Gastrocnemius medialis (tissue), 4 donors: ENCODE measurements around the gene CFAP57.

Experiments used
- CTCF ChIP-seq, 5 experiments: fragments of 450-650 bp in 3 of 5; fragments of 200-600 bp in 2 of 5; sonication (generic) in 2 of 5; IDR thresholded peaks in 4 of 5; conservative IDR thresholded peaks in 1 of 5; 1 replicate in 4 of 5; 2 replicates in 1 of 5; pipeline ENCODE4 v1.5.1; 2016 to 2019; ENCODE audit warnings: antibody characterized with exemption in 5 of 5, mild to moderate bottlenecking in 3 of 5, moderate library complexity in 3 of 5
- POLR2A ChIP-seq, 2 donors: fragments of 450-650 bp; IDR thresholded peaks; one replicate each; pipeline ENCODE4 v1.6.1; 2017; ENCODE audit warnings: antibody characterized with exemption in 2 of 2, mild to moderate bottlenecking in 2 of 2, moderate library complexity in 2 of 2

- TF ChIP-seq POLR2A (IDR thresholded peaks at IDR 0.05) (no peak), CTCF (IDR thresholded peaks at IDR 0.05 in 4 of 5, conservative IDR thresholded peaks at IDR 0.05 in 1 of 5) (no peak)
Observed at GRCh38 chr1:43302721-43303470, 130.8 kb downstream of the CFAP57 start.
